ACC112 (cell line): ENCODE results near the gene A1CF.
"Not testable (repeated sequence)": the region's sequence is repeated elsewhere in the genome, so short reads cannot be mapped to it uniquely, and the experiment has no call there.

Source experiments
- H2AFZ ChIP-seq: fragments of 200-600 bp; sonication (generic); one replicate; pipeline ENCODE4 v1.6.0; 2017; ENCODE audit warnings: antibody characterized with exemption, low read length; ENCODE audit not compliant: unreplicated experiment
- H3K27ac ChIP-seq: fragments of 200-600 bp; sonication (generic); 2 replicates; pipeline ENCODE4 v1.5.1; 2014; ENCODE audit warnings: low read depth, mild to moderate bottlenecking, antibody characterized with exemption, low read length, moderate library complexity
- H3K27me3 ChIP-seq: fragments of 200-600 bp; sonication (generic); 2 replicates; pipeline ENCODE4 v1.6.1; 2014; ENCODE audit warnings: mild to moderate bottlenecking, antibody characterized with exemption, low read length, moderate library complexity, mixed read lengths; ENCODE audit not compliant: insufficient read depth
- H3K36me3 ChIP-seq: fragments of 200-600 bp; sonication (generic); 2 replicates; pipeline ENCODE4 v1.6.1; 2016; ENCODE audit warnings: mild to moderate bottlenecking, antibody characterized with exemption, low read length, moderate library complexity, mixed read lengths; ENCODE audit not compliant: insufficient read depth
- H3K4me1 ChIP-seq: fragments of 200-600 bp; sonication (generic); one replicate; pipeline ENCODE4 v1.6.1; 2016; ENCODE audit warnings: low read length, mixed read lengths; ENCODE audit not compliant: insufficient read depth, unreplicated experiment, control insufficient read depth
- H3K4me3 ChIP-seq: fragments of 200-600 bp; sonication (generic); 2 replicates; pipeline ENCODE4 v1.5.1; 2014; ENCODE audit warnings: mild to moderate bottlenecking, low read depth, low read length
- H3K79me2 ChIP-seq: fragments of 200-600 bp; sonication (generic); one replicate; pipeline ENCODE4 v1.6.0; 2016; ENCODE audit warnings: low read length; ENCODE audit not compliant: control insufficient read depth, unreplicated experiment, insufficient read depth

The A1CF gene

DNA sequence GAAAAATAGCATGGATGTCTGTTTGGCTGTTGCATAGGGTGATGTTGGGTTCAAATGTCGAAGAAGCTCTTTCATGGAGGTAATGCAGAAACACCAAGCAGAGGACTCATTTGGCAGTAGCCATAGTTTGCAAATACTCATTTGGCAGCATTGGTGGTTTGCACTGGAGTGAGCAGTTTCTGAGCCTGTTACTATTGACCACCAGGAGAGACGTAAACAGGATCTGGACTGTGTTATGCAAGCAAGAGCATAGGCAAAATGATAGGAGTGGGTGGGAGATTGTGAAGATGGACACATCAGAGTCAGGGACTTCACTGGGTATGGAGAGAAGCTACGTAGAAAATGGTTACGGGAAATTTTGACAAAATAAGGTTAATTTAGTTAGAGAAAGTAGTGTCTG lies 22.9 kb upstream of the A1CF start:
- H3K27ac ChIP-seq: no peak overlapping the region
- H3K36me3 ChIP-seq: no peaks in the 10 kb centered on the region
- no peaks in the 10 kb centered on the region for H3K4me1 ChIP-seq
- H3K79me2 ChIP-seq: no peaks in the 10 kb centered on the region
- no peak overlapping the region for H3K4me3 ChIP-seq
- no peak overlapping the region for H2AFZ ChIP-seq
- H3K27me3 ChIP-seq: no peaks in the 10 kb centered on the region

DNA sequence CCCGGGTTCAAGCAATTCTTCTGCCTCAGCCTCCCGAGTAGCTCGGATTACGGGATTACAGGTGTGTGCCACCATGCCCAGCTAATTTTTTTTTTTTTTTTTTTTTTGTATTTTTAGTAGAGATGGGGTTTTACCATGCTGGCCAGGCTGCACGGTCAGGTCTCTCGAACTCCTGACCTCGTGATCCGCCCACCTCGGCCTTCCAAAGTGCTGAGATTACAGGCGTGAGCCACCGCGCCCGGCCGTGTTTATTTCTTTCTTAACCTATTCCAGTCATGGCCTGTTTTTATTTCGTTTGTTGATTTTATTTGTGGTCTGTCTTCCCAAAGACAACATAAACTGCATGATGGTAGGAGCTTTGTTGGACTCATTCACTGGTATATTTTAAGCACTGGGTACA lies 20.4 kb upstream of the A1CF start:
- H3K36me3 ChIP-seq, H3K27ac ChIP-seq, H2AFZ ChIP-seq, H3K4me1 ChIP-seq, H3K4me3 ChIP-seq, H3K79me2 ChIP-seq: not testable (repeated sequence)
- peaks cover 12% of the 10 kb centered on the region; the same call in 1 of the 2 replicates for H3K27me3 ChIP-seq

DNA sequence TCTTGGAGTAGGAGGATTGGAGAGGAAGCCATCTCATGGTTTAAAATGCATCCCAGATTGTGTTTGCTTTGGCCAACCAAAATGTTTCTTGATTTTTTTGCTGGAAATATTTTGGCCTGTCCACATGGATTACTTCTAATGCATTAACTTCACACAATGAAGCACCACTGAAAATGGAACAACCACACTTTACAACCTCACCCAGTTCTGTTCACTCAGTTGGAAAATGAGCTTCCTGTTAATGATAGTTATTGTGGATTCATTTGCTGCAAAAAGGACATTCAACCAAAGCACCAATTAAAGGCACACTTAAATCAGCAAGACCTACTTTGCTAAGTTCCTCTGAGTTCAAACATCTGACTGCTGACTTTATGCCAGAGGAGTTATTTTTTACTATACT lies 11.3 kb upstream of the A1CF start:
- Histone ChIP-seq H2AFZ (no peak overlapping the region), H3K36me3 (no peaks in the 10 kb centered on the region), H3K4me1 (no peaks in the 10 kb centered on the region), H3K27me3 (peaks cover 3% of the 10 kb centered on the region; the same call in 1 of the 2 replicates), H3K4me3 (no peak overlapping the region), H3K27ac (no peak overlapping the region), H3K79me2 (no peaks in the 10 kb centered on the region)

DNA sequence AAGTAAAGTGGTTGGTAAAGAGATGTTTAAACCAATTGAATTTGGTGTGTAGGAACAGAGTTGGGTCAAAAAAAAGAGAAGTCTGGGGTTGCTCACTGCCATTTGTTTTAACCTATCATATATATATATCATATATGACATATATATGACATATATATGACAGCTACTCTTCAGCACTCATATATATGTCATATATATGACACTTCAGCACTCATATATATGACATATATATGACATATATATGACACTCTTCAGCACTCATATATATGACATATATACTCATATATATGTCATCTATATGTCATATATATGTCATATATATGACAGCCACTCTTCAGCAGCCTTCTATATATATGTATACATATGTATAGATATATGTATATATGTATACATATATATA lies 8.9 kb upstream of the A1CF start:
- Histone ChIP-seq H3K4me3 (no peak overlapping the region), H3K27me3 (peaks cover 3% of the 10 kb centered on the region; the same call in 1 of the 2 replicates), H3K36me3 (no peaks in the 10 kb centered on the region)

DNA sequence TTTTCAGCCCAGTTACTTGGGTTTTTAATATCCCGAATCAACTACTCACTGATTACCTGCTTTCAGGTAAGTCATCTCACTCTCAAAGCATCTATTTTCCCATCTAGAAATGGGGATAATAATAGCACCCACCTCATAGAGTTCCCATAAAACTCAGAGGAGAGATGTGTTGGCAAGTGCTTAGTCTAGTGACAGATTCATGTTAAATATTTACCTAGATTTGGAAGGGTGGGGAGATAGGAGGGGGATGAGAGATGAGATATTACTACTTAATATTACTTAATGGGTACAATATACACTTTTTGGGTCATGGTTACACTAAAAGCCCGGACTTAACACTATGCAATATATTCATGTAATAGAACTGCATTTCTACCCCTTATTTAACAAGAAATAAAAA lies 7.0 kb upstream of the A1CF start:
- H3K36me3 ChIP-seq: no peaks in the 10 kb centered on the region
- H3K4me1 ChIP-seq: no peaks in the 10 kb centered on the region
- H3K27me3 ChIP-seq: peaks cover 4% of the 10 kb centered on the region; the same call in 1 of the 2 replicates
- no peaks in the 10 kb centered on the region for H3K79me2 ChIP-seq
- no peak overlapping the region for H3K27ac ChIP-seq
- no peak overlapping the region for H2AFZ ChIP-seq
- no peak overlapping the region for H3K4me3 ChIP-seq

More for the DNA sequence above, 8.9 kb upstream of the A1CF start:
- Histone ChIP-seq H3K4me1 (no peaks in the 10 kb centered on the region), H3K79me2 (no peaks in the 10 kb centered on the region), H2AFZ (no peak overlapping the region), H3K27ac (no peak overlapping the region)

DNA sequence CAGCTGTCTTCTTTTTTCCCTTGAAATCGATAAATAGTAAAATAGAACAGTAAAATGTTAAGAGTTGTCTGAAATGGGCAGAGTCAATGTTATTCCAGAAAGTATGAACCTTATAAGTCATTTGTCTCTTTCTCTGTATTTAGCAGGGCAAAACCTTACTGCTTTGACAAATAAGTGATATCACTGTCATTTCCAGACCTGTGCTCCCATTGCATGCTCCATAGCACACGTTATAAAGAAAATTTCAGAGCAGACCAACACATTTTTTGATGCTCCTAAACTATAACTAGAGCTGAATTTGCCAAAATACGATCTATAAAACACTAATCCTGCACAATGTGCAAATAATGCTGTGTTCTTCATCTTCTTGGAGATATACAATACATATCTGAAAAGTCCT lies 1.1 kb downstream of the A1CF start:
- no peaks in the 10 kb centered on the region for H3K36me3 ChIP-seq
- H3K79me2 ChIP-seq: no peaks in the 10 kb centered on the region
- H3K27ac ChIP-seq: no peak overlapping the region
- H3K4me1 ChIP-seq: no peaks in the 10 kb centered on the region
- no peak overlapping the region for H3K4me3 ChIP-seq
- peaks cover 20% of the 10 kb centered on the region for H3K27me3 ChIP-seq
- H2AFZ ChIP-seq: no peak overlapping the region

DNA sequence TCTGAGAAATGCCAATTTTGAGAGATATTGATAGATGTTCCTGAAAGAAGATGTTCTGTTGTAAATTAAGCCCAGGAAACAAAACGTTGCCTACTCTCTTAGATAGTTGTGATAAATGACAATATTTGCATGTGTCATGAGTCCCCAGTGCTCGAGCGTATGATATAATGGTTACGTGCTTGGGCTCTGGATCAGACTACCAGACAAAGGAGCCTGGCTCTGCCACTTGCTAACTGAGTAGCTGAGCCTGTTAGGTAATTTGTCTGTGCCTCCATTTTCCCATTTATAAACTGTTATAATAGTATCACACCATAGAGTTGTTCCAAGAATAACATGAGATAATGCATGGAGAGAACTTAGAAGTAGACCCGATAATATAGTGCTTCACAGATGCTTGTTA lies 1.8 kb downstream of the A1CF start:
- H3K4me3 ChIP-seq: no peak overlapping the region
- H3K79me2 ChIP-seq: no peaks in the 10 kb centered on the region
- no peak overlapping the region for H3K27ac ChIP-seq
- no peak overlapping the region for H2AFZ ChIP-seq
- H3K36me3 ChIP-seq: no peaks in the 10 kb centered on the region
- H3K27me3 ChIP-seq: peaks cover 20% of the 10 kb centered on the region
- no peaks in the 10 kb centered on the region for H3K4me1 ChIP-seq

DNA sequence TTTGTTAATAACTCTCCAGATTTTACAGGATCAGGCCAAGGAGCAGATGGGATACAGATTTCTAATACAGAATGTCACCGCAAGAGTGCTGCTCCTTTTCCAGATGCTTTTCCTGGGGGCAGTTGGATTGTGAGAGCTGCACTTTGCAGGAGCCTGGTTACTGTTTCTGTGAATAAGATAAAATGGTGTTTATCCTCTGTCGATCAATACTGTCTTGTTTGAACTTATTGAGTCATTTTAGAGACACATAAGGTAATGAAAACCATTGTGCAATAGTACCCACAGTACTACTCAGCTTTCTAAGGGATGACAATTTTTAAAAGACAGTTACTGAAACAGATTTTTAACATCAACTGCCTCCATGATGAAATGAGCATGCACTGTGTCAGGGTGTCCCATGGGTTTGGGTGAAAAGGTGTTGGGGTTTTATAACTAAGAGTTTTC lies 2.9 kb downstream of the A1CF start:
- Histone ChIP-seq H3K4me1 (no peaks in the 10 kb centered on the region), H3K4me3 (no peak overlapping the region), H3K79me2 (no peaks in the 10 kb centered on the region), H3K27me3 (peaks cover 16% of the 10 kb centered on the region), H3K36me3 (no peaks in the 10 kb centered on the region), H3K27ac (no peak overlapping the region), H2AFZ (no peak overlapping the region)

DNA sequence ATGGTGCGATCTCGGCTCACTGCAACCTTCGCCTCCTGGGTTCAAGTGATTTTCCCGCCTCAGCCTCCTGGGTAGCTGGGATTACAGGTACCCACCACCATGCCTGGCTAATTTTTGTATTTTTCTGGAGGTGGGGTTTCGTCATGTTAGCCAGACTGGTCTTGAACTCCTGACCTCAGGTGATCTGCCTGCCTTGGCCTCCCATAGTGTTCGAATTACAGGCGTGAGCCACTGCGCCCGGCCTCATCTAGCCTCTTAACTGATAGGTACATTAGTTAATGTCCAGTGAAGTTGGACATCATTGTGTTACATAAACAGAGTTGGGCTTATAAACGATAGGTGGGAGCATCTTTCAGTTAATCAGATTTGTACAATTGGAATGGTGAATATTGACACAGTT lies 4.4 kb downstream of the A1CF start:
- H2AFZ ChIP-seq, H3K79me2 ChIP-seq, H3K4me1 ChIP-seq, H3K27me3 ChIP-seq, H3K27ac ChIP-seq, H3K36me3 ChIP-seq, H3K4me3 ChIP-seq: not testable (repeated sequence)

DNA sequence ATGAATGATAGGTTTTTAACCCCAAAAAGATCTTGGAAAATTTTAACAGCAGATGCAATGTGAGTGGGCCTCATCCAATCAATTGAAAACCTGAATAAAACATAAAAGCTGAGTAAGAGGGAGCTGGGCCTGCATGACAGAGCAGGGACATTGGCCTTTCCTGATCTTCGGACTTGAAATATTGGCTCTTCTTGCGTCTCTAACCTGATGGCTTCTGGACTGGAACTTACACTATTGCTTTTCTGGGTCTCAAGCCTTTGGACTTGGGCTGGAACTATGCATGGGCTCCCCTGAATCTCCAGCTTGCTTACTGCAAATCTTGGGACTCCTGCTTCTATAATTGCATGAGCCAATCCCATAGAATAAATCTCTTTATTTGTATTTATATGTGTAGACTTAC lies 9.0 kb downstream of the A1CF start:
- peaks cover 3% of the 10 kb centered on the region for H3K27me3 ChIP-seq
- no peak overlapping the region for H2AFZ ChIP-seq
- no peaks in the 10 kb centered on the region for H3K79me2 ChIP-seq
- H3K4me1 ChIP-seq: no peaks in the 10 kb centered on the region
- H3K36me3 ChIP-seq: no peaks in the 10 kb centered on the region
- no peak overlapping the region for H3K4me3 ChIP-seq
- H3K27ac ChIP-seq: no peak overlapping the region

DNA sequence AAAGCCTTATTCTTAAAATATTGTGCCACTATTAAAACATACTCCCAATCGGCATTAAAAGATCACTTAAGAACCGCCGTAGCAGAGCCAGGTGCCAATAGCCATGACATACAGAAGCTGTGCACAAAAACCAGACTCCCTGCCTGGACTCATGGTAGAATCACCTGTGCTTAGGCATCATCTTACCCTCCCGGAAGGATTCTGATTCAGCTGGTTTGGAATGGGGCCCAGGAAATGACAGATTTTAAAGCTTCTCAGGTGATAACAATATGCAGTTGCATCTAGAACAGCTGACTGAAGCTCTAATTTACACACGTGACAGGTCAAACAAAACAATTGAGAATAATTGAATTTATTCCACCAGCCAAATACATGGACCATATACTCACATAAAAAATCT lies 10.7 kb downstream of the A1CF start:
- no peaks in the 10 kb centered on the region for H3K4me1 ChIP-seq
- peaks cover 6% of the 10 kb centered on the region for H3K27me3 ChIP-seq
- H3K4me3 ChIP-seq: no peak overlapping the region
- no peaks in the 10 kb centered on the region for H3K79me2 ChIP-seq
- no peaks in the 10 kb centered on the region for H3K36me3 ChIP-seq
- H3K27ac ChIP-seq: no peak overlapping the region
- H2AFZ ChIP-seq: no peak overlapping the region
